CD14-positive monocyte (primary cell): ENCODE data around the gene CHRNG. TPM values are rescaled to one million over a fixed set of nuclear protein-coding genes. Genes with fewer than 3 reads are reported as not detected.

Source experiments
- DNase-seq, 3 donors: peaks; one replicate each; pipeline ENCODE4 v3.0.0-alpha.2; 2011 to 2022
- H2AFZ ChIP-seq: 2 replicates; pipeline ENCODE4 v1.6.0; 2012; ENCODE audit warnings: mild to moderate bottlenecking, low read depth, low read length, inconsistent platforms; ENCODE audit not compliant: insufficient read depth, poor library complexity, severe bottlenecking
- H3K27ac ChIP-seq, 2 donors: 1 replicate in 1 of 2; 2 replicates in 1 of 2; pipeline ENCODE4 v1.5.1; 2012 to 2013; ENCODE audit warnings: low read length in 2 of 2, control low read depth in 1 of 2, inconsistent platforms in 1 of 2, low read depth in 1 of 2, mild to moderate bottlenecking in 1 of 2
- H3K27me3 ChIP-seq, 2 donors: one replicate each; pipeline versions ENCODE4 v1.6.0 to v1.6.1; 2011 to 2013; ENCODE audit warnings: low read length in 2 of 2; ENCODE audit not compliant: control insufficient read depth in 2 of 2, insufficient read depth in 2 of 2
- H3K36me3 ChIP-seq, 2 donors: replicated peaks in 1 of 2; 1 replicate in 1 of 2; 2 replicates in 1 of 2; pipeline versions ENCODE4 v1.5.1 to v1.6.1; 2012 to 2013; ENCODE audit warnings: low read length in 2 of 2, control low read depth in 1 of 2, inconsistent platforms in 1 of 2, mild to moderate bottlenecking in 1 of 2; ENCODE audit not compliant: insufficient read depth in 2 of 2, control insufficient read depth in 1 of 2
- H3K4me1 ChIP-seq, 2 donors: 1 replicate in 1 of 2; 2 replicates in 1 of 2; pipeline versions ENCODE4 v1.5.1 to v1.6.1; 2012 to 2013; ENCODE audit warnings: low read length in 2 of 2, control low read depth in 1 of 2, inconsistent platforms in 1 of 2, mild to moderate bottlenecking in 1 of 2, moderate library complexity in 1 of 2; ENCODE audit not compliant: insufficient read depth in 2 of 2, control insufficient read depth in 1 of 2
- H3K4me2 ChIP-seq: replicated peaks from 2 replicates; pipeline ENCODE3; 2012; ENCODE audit warnings: low read length, moderate library complexity, mild to moderate bottlenecking; ENCODE audit not compliant: poor library complexity, severe bottlenecking; ENCODE audit errors: extremely low read depth
- H3K4me3 ChIP-seq, 3 experiments: fragments of 200-600 bp in 1 of 3; sonication (generic) in 1 of 3; replicated peaks in 1 of 3; 1 replicate in 2 of 3; 2 replicates in 1 of 3; pipeline ENCODE4 v1.5.1; 2011 to 2013; ENCODE audit warnings: low read length in 3 of 3, mild to moderate bottlenecking in 3 of 3, control low read depth in 2 of 3, low read depth in 2 of 3, inconsistent platforms in 1 of 3, moderate library complexity in 1 of 3
- H3K79me2 ChIP-seq: 2 replicates; pipeline ENCODE4 v1.6.0; 2012; ENCODE audit warnings: mild to moderate bottlenecking, control low read depth, inconsistent platforms, low read length, moderate library complexity; ENCODE audit not compliant: insufficient read depth
- H3K9ac ChIP-seq: 2 replicates; pipeline ENCODE4 v1.6.0; 2017; ENCODE audit warnings: low read length, mild to moderate bottlenecking; ENCODE audit not compliant: insufficient read depth, poor library complexity, severe bottlenecking
- H3K9me3 ChIP-seq, 2 donors: replicated peaks in 1 of 2; 1 replicate in 1 of 2; 2 replicates in 1 of 2; pipeline versions ENCODE4 v1.5.1 to v1.6.1; 2012 to 2013; ENCODE audit warnings: low read length in 2 of 2, control low read depth in 1 of 2; ENCODE audit not compliant: control insufficient read depth in 1 of 2, insufficient read depth in 1 of 2
- H4K20me1 ChIP-seq: 2 replicates; pipeline ENCODE4 v1.6.0; 2012; ENCODE audit warnings: mild to moderate bottlenecking, low read length, control low read depth, moderate library complexity; ENCODE audit not compliant: insufficient read depth
- H3K27ac Mint-ChIP-seq, 7 donors: one replicate each; pipeline ENCODE4 v1.8.0; 2020; ENCODE audit warnings: mild to moderate bottlenecking in 7 of 7, mixed read lengths in 7 of 7, moderate library complexity in 6 of 7, inconsistent platforms in 2 of 7
- H3K27me3 Mint-ChIP-seq, 3 donors: one replicate each; pipeline ENCODE4 v1.8.0; 2021 to 2022; ENCODE audit warnings: low read depth in 3 of 3, mild to moderate bottlenecking in 3 of 3, mixed read lengths in 3 of 3, moderate library complexity in 3 of 3, inconsistent platforms in 1 of 3
- H3K36me3 Mint-ChIP-seq, 2 donors: one replicate each; pipeline ENCODE4 v1.8.0; 2020; ENCODE audit warnings: mixed read lengths in 2 of 2, inconsistent platforms in 1 of 2, mild to moderate bottlenecking in 1 of 2
- H3K4me1 Mint-ChIP-seq: one replicate; pipeline ENCODE4 v1.8.0; 2020; ENCODE audit warnings: mild to moderate bottlenecking, mixed read lengths
- H3K4me3 Mint-ChIP-seq, 2 donors: one replicate each; pipeline ENCODE4 v1.8.0; 2020; ENCODE audit warnings: mild to moderate bottlenecking in 2 of 2, mixed read lengths in 2 of 2, moderate library complexity in 1 of 2
- H3K9me3 Mint-ChIP-seq, 7 donors: one replicate each; pipeline ENCODE4 v1.8.0; 2020 to 2022; ENCODE audit warnings: mixed read lengths in 7 of 7, mild to moderate bottlenecking in 6 of 7, moderate library complexity in 6 of 7, inconsistent platforms in 2 of 7
- CTCF ChIP-seq: fragments of 200-600 bp; IDR thresholded peaks from one replicate; pipeline ENCODE4 v1.8.0; 2022; ENCODE audit warnings: antibody characterized with exemption, mild to moderate bottlenecking
- WGBS: methylation state at CpG from one replicate; pipeline ENCODE4 v1.1.5; 2013; ENCODE audit warnings: missing lambda C conversion rate; ENCODE audit not compliant: insufficient coverage; 5-methylcytosine and 5-hydroxymethylcytosine counted together
- intact Hi-C, 2 donors: fragments of 100-400 bp; cut with micrococcal nuclease; formaldehyde crosslinking; loops; one replicate each; pipeline versions ENCODE4 v1.15.0 to v1.15.1; 2023
- polyA plus RNA-seq, 3 donors: library from polyadenylated mRNA; depleted of rRNA in 1 of 3; unstranded in 2 of 3; stranded (reverse) in 1 of 3; fragments of 300-500 nt in 2 of 3; fragments of >200 nt in 1 of 3; fragmentation: Illumina TruSeq in 2 of 3; gene quantifications; 1 replicate in 2 of 3; 2 replicates in 1 of 3; pipeline ENCODE4 v1.2.3, GENCODE V29; 2012 to 2021

The CHRNG gene
- polyA plus RNA-seq, 3 donors = not detected

GRCh38 chr2:232529806-232530547 lies 9.5 kb upstream of the CHRNG start:
- H3K27ac Mint-ChIP-seq = no peak overlapping the region
- WGBS = 97% methylated on average over 14 of the region's 17 CpGs

DNA sequence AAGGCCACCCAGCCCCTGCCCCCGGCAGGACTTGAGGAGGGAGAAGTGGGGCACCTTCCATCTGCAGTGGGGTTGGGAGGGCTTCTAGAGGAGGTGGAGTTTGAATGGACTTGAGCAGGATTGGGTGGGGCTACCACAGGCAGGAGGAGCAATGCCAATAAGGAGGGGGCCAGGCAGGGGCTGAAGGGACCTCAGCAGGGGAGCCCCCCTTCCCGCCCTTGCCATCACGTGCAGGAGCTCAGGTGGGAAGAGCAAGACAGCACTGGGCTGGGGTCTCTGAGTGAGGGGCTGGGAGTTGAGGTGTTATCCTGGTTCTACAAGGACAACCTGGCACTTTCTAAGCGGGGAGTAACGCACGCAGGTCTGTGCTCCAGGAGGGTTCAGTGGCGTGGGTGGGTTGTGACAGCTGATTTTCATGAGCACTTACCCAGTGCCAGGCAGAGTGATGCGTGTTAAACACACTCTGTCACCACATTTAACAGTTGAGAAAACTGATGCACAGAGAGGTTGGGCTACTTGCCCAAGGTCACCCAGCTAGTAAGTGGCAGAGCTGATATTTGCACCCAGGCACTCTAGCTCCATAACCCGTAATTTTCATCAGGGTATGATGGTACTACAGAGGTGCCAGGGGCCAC lies 8.7 kb upstream of the CHRNG start:
- no peak overlapping the region for H3K27ac ChIP-seq
- no peak overlapping the region for H3K4me3 ChIP-seq
- Mint-ChIP-seq H3K4me1 (peaks cover 2% of the 10 kb centered on the region), H3K9me3 (peaks cover 0 to 5% (median 2%) of the 10 kb centered on the region in 7 donors), H3K27me3 (peaks cover 11 to 28% (median 16%) of the 10 kb centered on the region in 3 donors), H3K27ac (no peak overlapping the region), H3K4me3 (no peak overlapping the region), H3K36me3 (no peaks in the 10 kb centered on the region)
- intact Hi-C loops = no loop called here
- no peak for DNase-seq
- no peak overlapping the region for H3K9ac ChIP-seq
- no peaks in the 10 kb centered on the region for H4K20me1 ChIP-seq
- no peak overlapping the region for H2AFZ ChIP-seq
- no peak for TF ChIP-seq CTCF
- H3K9me3 ChIP-seq = no peaks in the 10 kb centered on the region
- H3K36me3 ChIP-seq = no peaks in the 10 kb centered on the region
- H3K4me2 ChIP-seq = no peak overlapping the region
- WGBS = 92% methylated on average over 7 of the region's 9 CpGs
- H3K27me3 ChIP-seq = peaks cover 0 to 9% of the 10 kb centered on the region in 2 donors
- H3K4me1 ChIP-seq = no peaks in the 10 kb centered on the region
- H3K79me2 ChIP-seq = no peaks in the 10 kb centered on the region

More at GRCh38 chr2:232529806-232530547, 9.5 kb upstream of the CHRNG start:
- no peak overlapping the region for H3K4me3 Mint-ChIP-seq
- peaks cover 2% of the 10 kb centered on the region for H3K4me1 Mint-ChIP-seq
- peaks cover 12 to 34% (median 16%) of the 10 kb centered on the region in 3 donors for H3K27me3 Mint-ChIP-seq
- no peak overlapping the region for H3K27ac ChIP-seq
- H3K9ac ChIP-seq = no peak overlapping the region
- no peaks in the 10 kb centered on the region for H3K36me3 Mint-ChIP-seq
- H3K9me3 ChIP-seq = no peaks in the 10 kb centered on the region
- H3K9me3 Mint-ChIP-seq = peaks cover 0 to 5% (median 0%) of the 10 kb centered on the region in 7 donors
- DNase-seq = no peak
- peaks cover 2 to 16% of the 10 kb centered on the region in 2 donors for H3K27me3 ChIP-seq
- H3K4me2 ChIP-seq = no peak overlapping the region
- H3K79me2 ChIP-seq = no peaks in the 10 kb centered on the region
- no peak for TF ChIP-seq CTCF
- H2AFZ ChIP-seq = no peak overlapping the region
- no peaks in the 10 kb centered on the region for H3K36me3 ChIP-seq
- intact Hi-C loops = no loop called here
- no peak overlapping the region for H3K4me3 ChIP-seq
- H3K4me1 ChIP-seq = no peaks in the 10 kb centered on the region
- no peaks in the 10 kb centered on the region for H4K20me1 ChIP-seq
